ENCODE data around the gene MYORG.

MYORG gene

DNA sequence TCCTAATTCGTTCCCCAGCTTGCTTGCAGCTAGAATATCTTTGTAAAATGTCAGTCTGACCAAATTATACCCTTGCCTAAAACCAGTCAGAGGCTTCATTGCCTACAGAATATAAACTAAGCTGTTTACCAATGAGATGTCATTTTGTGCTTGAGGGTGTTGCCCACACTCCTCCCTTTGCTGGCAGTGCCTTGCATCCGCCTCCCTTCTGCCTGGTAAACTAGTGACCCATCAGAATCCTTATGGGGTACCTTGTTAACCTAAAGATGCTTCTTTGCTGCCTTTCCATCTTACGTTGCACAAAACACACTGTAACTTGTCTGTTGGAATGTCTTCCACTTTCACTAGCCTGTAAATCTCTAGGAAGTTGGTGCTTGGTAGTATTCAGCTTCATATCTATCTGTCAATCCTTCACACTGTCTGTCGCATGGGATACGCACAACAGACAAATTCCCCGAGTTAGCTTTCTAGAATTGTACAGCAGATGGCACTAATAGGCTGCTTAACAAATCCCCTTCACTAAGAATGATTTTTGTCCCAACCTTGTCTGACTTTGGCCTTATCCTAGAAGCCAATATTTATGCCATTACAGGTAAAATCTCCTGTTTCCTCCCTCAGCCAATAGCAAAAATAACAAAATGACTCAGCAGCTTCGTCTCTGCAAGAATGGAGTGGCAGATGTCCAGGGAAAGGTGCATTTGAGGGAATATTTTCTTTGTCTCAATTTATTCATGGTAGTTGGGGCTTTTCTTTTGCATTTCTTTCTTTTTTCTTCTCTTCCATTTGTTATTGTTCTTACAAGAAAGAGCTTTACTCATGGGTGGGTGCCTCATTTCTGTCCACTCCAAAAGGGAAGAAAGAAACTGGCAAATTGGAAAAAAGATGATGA is 44.4 kb downstream of the MYORG start:
- no peak for DNase-seq

DNA sequence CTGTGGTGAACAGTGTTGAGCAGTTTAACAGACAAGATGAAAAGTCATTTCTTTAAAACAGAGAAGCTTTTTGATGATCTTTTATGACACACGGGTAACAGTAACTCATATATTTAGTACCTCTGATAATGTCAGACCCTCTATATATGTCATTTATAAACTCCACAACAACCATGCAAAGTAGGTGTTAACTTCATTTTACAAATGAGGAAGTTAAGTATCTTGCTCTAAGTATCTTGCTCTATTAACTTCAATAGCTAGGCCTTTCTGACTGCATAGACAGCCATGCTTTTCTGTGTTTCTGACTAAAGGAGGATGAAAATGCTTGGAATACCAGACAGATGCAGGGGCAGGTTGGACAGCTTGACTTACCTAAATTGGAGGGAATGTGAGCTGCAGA is 45.5 kb downstream of the MYORG start:
- no peak for DNase-seq

DNA sequence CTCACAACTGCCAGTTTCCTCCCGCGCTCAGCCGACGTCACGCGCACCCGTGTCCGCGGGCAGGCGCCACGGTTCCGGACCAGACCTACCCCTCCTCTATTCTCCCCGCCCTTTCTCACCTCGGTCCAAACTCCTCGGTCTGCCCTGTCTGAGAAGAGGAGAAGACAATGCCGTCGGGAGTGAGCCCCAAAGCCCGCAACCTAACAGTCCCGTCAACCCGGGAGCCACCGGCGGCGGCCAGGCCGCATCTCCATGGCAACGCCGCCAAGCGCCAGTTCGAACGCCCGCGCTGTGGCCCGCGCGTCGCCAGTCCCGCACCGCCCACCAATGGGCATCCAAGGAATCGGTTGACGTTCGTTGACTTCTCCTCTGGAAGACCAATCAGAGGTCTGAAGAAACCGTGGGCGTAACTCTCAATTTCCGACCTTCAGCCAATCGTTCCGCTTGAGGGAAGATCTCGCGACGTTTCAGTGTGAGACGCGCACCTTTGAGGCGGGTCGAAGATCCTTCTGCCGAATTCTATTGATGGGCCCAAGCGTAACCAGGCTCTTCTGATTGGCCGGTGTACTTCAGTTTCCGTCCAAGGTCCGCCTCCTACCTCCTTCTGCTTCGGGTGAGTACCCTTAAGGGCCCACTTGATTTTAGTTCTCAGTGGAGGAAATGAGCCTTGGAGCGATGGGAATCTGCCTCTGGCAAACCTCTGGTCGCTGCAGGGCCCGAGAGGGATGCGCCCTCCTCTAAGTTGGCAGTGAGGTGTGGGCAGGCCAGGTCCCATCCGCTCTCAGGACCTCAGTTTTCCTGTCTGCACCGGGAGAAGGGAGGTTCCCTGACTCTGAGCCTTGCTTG is 47.5 kb downstream of the MYORG start, which contains the start of the genes KIF24 and NUDT2:
Gene KIF24, minus strand, starts transcription at position 282 of the 846 bp plus-strand sequence. CDS start 17,922 bp downstream, outside the sequence.
Gene NUDT2, plus strand, starts transcription at position 583 of the 846 bp plus-strand sequence. CDS start 9,471 bp downstream, outside the sequence.
- DNase-seq: peak; percentile 100

DNA sequence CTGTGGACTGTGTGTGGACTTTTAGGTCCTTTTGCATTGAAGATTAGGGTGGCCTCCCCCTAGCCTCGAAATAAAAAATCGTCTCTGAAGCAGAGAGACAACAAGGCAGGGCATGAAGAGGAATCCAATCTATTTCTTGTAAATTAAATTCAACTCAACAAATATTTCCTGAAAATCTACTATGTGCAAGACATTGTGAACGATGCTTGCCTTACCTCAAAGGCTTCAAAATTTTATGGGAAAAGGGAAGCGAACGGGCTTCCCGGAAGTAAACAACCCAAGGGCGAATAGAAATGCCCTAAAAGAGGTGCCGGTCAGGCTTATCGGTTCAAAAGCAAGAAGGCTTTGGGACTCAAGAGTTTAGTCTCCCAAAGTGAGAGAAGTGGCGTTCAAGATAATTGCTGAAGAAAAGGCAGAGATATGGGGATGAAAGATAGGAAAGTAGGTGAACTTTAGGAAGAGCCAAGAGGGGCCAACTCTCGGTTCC is 48.2 kb downstream of the MYORG start:
- DNase-seq: no peak

DNA sequence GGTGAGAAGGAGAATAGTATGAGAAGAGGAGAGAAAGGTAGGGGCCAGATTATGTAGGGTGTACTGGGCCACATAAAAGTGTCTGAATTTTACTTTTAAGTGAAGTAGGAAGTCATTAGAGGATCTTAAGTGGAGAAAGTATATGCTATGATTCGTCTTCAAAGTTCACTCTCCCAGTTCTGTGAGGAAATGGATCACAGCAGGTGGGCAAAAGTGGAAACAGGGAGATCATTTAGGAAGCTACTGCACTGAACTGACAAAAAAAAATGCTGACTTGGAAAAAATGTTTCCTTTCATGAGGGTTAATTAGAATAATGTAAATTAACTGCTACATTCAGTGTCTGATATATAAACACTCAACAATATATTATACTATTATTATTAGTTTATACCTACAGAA is 50.0 kb downstream of the MYORG start:
- no peak for DNase-seq

DNA sequence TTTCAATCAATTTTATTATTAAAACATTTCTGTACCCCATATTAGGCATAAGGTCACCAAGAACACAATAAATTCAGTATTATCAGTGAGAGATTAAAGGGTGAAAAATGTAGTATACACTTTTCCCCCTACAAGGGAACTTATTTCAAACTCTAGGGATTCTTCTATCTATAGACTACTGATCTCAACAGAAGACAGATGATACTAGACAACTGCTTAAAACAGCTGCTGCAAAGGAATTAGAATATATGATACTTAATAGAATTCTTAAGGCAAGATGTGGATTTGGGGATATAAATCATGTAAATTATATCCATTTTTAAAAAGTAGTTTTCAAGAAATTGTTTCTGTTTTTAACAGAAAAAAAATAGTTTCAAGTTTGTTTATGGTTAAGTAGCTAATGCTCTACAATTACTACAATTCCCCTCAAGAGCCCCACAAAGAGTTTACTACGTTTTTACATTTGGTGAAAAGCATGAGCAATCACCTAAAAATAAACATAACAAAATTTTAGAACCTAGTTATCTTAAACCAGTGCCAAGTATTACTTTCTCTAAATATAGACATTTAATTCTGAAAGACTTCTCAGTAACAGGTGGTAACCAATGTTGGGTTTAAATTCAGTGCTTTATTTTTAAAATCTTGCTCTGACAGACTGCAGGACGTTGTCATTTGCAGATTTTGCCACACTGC is 53.7 kb downstream of the MYORG start:
- no peak for DNase-seq

DNA sequence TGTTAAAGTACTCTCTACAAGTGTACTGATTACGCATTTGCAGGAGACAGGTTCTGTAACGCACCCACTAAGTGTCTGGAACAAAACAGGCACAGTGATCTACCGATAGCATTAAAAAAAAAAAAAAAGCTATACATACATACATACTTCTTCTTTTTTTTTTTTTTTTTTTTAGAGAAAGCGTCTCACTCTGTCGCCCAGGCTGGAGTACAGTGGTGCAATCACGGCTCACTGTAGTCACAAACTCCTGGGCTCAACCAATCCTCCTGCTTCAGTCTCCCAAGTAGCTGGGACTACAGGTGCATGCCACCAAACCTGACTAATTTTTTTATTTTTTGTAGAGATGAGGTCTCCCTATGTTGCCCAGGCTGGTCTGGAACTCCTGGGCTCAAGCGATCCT is 55.2 kb downstream of the MYORG start:
- DNase-seq: no peak

DNA sequence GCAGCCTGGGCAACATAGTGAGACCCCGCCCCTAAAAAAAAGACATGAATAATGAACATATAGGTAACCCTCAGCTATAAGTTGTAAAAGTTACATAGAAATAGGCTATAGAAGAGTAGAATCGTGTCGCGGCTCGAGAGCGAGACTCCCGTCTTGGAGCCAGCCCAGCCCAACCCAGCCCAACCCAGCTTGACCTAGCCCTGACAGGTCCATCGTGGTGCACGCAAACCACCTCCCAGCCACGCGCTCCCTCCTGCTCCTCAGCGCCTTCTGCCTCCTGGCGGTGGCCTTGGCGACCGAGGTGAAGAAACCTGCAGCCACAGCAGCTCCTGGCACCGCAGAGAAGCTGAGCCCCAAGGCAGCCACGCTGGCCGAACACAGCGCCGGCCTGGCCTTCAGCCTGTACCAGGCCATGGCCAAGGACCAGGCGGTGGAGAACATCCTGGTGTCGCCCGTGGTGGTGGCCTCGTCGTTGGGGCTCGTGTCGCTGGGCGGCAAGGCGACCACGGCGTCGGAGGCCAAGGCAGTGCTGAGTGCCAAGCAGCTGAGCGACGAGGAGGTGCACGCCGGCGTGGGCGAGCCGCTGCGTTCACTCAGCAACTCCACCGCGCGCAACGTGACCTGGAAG is 58.4 kb downstream of the MYORG start:
- DNase-seq: no peak

DNA sequence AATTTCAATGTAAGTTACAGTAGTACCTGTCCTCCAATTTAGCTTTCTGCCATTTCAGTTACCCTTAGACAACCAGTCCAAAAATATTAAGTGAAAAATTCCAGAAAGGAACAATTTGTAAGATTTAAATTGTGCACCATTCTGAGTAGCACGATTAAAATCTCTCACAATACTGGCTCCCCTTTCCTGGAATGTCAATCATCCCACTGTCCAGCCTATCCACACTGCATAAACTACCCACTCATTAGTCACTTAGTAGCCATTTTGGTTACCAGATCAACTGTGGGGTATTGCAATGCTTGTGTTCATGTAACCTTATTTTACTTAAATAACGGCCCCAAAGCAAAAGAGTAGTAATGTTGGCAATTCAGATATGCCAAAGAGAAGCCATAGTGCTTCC is 59.3 kb downstream of the MYORG start:
- DNase-seq: no peak

Data from NCI-H2081 treated with DMSO at 0.1 percent for 48 hours (cell line).